A673 (cell line): ENCODE measurements around the gene FAM13C. TPM values are rescaled to one million over a fixed set of nuclear protein-coding genes. Genes with fewer than 3 reads are reported as not detected.

ENCODE experiments used
- BruUV-seq: library from RNA; stranded (reverse); fragments of 400-500 nt; replicated peaks from 2 replicates; lab custom pipeline; 2021; lab: Mats Ljungman, UMichigan
- CTCF ChIA-PET: fragments of 300-600 bp; sonication (Branson Sonifier 250); formaldehyde crosslinking; loops from one replicate; lab custom pipeline; 2022; ENCODE audit warnings: antibody characterized with exemption; lab: Charles Lee
- POLR2A ChIA-PET: fragments of 300-600 bp; sonication (Branson Sonifier 250); formaldehyde crosslinking; loops from one replicate; lab custom pipeline; 2022; ENCODE audit warnings: antibody characterized with exemption; ENCODE audit not compliant: low non-redundant PET; lab: Charles Lee
- DNase-seq: peaks from one replicate; pipeline ENCODE4 v3.0.0-alpha.2; 2015; ENCODE audit warnings: low spot score
- H3K27ac ChIP-seq: fragments of 200-600 bp; sonication (generic); 2 replicates; pipeline ENCODE4 v1.5.1; 2016; ENCODE audit warnings: mixed run types, low read depth, mild to moderate bottlenecking, mixed read lengths, antibody characterized with exemption, low read length; ENCODE audit not compliant: poor library complexity, severe bottlenecking
- H3K27me3 ChIP-seq: fragments of 200-600 bp; sonication (generic); replicated peaks from 2 replicates; pipeline ENCODE4 v1.6.1; 2017; ENCODE audit warnings: mixed run types, low read depth, mild to moderate bottlenecking, mixed read lengths, antibody characterized with exemption, low read length; ENCODE audit not compliant: insufficient read depth, poor library complexity
- H3K36me3 ChIP-seq: fragments of 200-600 bp; sonication (generic); 2 replicates; pipeline ENCODE4 v1.6.1; 2016; ENCODE audit warnings: mixed run types, mild to moderate bottlenecking, mixed read lengths, antibody characterized with exemption, low read length; ENCODE audit not compliant: insufficient read depth, poor library complexity, severe bottlenecking
- H3K4me1 ChIP-seq: fragments of 200-600 bp; sonication (generic); 2 replicates; pipeline ENCODE4 v1.6.1; 2017; ENCODE audit warnings: mixed run types, mild to moderate bottlenecking, mixed read lengths, antibody characterized with exemption, low read length; ENCODE audit not compliant: insufficient read depth, poor library complexity, severe bottlenecking
- H3K4me3 ChIP-seq: fragments of 200-600 bp; sonication (generic); 2 replicates; pipeline ENCODE4 v1.5.1; 2016; ENCODE audit warnings: low read depth, mixed run types, mild to moderate bottlenecking, mixed read lengths, low read length; ENCODE audit not compliant: poor library complexity, severe bottlenecking
- H3K9me3 ChIP-seq: fragments of 200-600 bp; sonication (generic); 2 replicates; pipeline ENCODE4 v1.6.1; 2016; ENCODE audit warnings: mixed run types, low read depth, mild to moderate bottlenecking, mixed read lengths, antibody characterized with exemption, low read length; ENCODE audit not compliant: poor library complexity, severe bottlenecking
- EZH2 ChIP-seq: fragments of 200-600 bp; sonication (generic); IDR thresholded peaks from 2 replicates; pipeline ENCODE4 v1.6.1; 2017; ENCODE audit warnings: borderline replicate concordance, low read depth, mild to moderate bottlenecking, mixed read lengths, antibody characterized with exemption, low read length; ENCODE audit not compliant: poor library complexity, severe bottlenecking
- intact Hi-C: fragments of 100-400 bp; cut with micrococcal nuclease; formaldehyde crosslinking; loops from one replicate; pipeline ENCODE4 v1.10.0; 2022; ENCODE audit not compliant: unreplicated experiment
- total RNA-seq: library from RNA; stranded (reverse); gene quantifications from 2 replicates; pipeline ENCODE4 v1.2.3, GENCODE V29; 2021
- TF ChIP-seq, protein P1 (sequence below): fragments of 300-800, 200-600 bp; sonication (generic); conservative IDR thresholded peaks from 2 replicates; pipeline ENCODE4 v1.5.1; 2017; ENCODE audit warnings: low read depth, mild to moderate bottlenecking, antibody characterized with exemption, low read length, moderate library complexity, mixed read lengths

FAM13C gene
- total RNA-seq, 1 experiment from 2014 or later: 21.2 TPM

DNA sequence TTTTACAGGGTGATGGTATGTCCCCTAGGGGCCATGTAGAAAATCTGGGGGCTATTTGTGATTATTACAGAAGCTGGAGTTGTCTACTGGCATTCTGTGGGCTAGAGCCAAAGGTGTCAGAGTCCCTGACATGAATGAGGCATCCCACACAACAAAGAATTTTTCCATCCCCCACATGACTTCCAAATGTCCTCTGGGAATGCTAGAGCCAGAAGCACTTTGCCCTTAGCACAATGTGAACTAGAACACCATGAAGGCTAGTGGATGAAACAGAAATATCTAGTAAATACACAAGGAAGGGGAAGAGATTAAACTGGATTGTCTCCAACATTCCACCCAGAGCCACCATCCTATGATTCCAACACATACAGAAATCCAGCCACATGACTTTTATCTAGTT, 46.9 kb downstream of the FAM13C start:
- no peaks in the 10 kb centered on the region for H3K36me3 ChIP-seq
- no peak overlapping the region for H3K4me3 ChIP-seq
- intact Hi-C loops: no loop called here
- H3K9me3 ChIP-seq: no peaks in the 10 kb centered on the region
- BruUV-seq: no TSS peak
- peaks cover 23% of the 10 kb centered on the region for H3K4me1 ChIP-seq
- ChIA-PET CTCF (no interaction called here), POLR2A (interaction anchor here (0.7 kb wide), 1 partner anchor 10 kb away, joined by 3 read pairs; no protein-coding TSS in a partner anchor)
- DNase-seq: no peak
- no peak overlapping the region for H3K27ac ChIP-seq
- no peaks in the 10 kb centered on the region for H3K27me3 ChIP-seq
- TF ChIP-seq, protein P1, sequence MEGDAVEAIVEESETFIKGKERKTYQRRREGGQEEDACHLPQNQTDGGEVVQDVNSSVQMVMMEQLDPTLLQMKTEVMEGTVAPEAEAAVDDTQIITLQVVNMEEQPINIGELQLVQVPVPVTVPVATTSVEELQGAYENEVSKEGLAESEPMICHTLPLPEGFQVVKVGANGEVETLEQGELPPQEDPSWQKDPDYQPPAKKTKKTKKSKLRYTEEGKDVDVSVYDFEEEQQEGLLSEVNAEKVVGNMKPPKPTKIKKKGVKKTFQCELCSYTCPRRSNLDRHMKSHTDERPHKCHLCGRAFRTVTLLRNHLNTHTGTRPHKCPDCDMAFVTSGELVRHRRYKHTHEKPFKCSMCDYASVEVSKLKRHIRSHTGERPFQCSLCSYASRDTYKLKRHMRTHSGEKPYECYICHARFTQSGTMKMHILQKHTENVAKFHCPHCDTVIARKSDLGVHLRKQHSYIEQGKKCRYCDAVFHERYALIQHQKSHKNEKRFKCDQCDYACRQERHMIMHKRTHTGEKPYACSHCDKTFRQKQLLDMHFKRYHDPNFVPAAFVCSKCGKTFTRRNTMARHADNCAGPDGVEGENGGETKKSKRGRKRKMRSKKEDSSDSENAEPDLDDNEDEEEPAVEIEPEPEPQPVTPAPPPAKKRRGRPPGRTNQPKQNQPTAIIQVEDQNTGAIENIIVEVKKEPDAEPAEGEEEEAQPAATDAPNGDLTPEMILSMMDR: no peak
- no peak for TF ChIP-seq EZH2

DNA sequence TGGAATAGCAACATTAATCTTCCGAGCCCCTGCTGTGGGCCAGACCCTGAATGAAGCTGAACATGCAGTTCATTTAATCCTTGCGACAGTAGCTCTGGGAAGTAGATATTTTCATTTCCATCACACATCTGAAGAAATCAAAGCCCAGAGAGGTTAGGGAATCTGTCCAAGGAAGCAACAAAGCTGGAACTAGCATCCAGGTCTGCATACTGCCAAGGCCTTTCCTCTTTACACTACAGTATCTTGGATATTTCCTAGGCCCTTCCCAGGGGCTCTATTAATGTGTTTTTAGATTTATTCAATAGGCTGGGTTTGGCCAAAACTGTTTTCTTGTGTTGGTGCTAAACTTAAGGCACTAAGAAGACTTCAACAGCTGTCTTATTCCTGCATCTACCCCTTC, 48.1 kb downstream of the FAM13C start:
- TF ChIP-seq, protein P1: no peak
- TF ChIP-seq EZH2: no peak
- no TSS peak for BruUV-seq
- ChIA-PET CTCF (no interaction called here), POLR2A (no interaction called here)
- no peak overlapping the region for H3K4me3 ChIP-seq
- DNase-seq: no peak
- peaks cover 15% of the 10 kb centered on the region for H3K4me1 ChIP-seq
- no peaks in the 10 kb centered on the region for H3K27me3 ChIP-seq
- no peaks in the 10 kb centered on the region for H3K36me3 ChIP-seq
- H3K27ac ChIP-seq: no peak overlapping the region
- intact Hi-C loops: no loop called here
- no peaks in the 10 kb centered on the region for H3K9me3 ChIP-seq

DNA sequence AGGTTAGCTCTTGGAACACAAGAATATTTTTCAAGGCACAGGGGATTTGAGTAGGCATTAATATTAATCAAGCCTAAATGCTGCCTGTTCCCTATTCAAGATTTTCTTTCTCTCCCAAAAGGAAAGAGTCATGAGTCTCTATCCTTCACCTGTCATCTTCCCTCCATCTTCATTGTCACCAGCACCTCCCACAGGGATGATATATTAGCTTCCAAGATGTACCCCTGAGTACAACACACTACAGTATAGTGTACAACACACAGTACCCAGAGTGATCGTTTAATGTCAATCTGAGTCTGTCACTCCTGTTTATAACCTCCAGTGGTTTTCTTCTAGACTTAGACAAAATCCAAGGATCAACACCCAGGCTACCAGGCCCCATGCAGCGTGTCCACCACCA, 50.1 kb downstream of the FAM13C start:
- Histone ChIP-seq H3K27ac (no peak overlapping the region), H3K4me1 (peaks cover 9% of the 10 kb centered on the region), H3K9me3 (no peaks in the 10 kb centered on the region), H3K4me3 (no peak overlapping the region), H3K27me3 (no peaks in the 10 kb centered on the region), H3K36me3 (no peaks in the 10 kb centered on the region)
- BruUV-seq: no TSS peak
- no peak for TF ChIP-seq EZH2
- TF ChIP-seq, protein P1: no peak
- ChIA-PET POLR2A (no interaction called here), CTCF (no interaction called here)
- no peak for DNase-seq
- intact Hi-C loops: no loop called here
